DLD1 (cell line): ENCODE measurements around the gene GAS2.

Experiments
- in situ Hi-C: cut with HindIII; loops from 2 replicates; pipeline ENCODE4 v1.10.0; 2017; ENCODE audit warnings: low sequenced_read_pairs

Gene GAS2

GRCh38 chr11:22785251-22785650, 118.8 kb downstream of the GAS2 start:
- in situ Hi-C loops, result no loop called here

GRCh38 chr11:22786475-22786874, 120.1 kb downstream of the GAS2 start:
- in situ Hi-C loops, result no loop called here

- in situ Hi-C loops, result no loop called here
Measured at GRCh38 chr11:22787055-22787454, 120.6 kb downstream of the GAS2 start.

GRCh38 chr11:22787551-22788162, 121.2 kb downstream of the GAS2 start:
- in situ Hi-C loops, result no loop called here

GRCh38 chr11:22792497-22792896, 126.1 kb downstream of the GAS2 start:
- in situ Hi-C loops, result no loop called here

GRCh38 chr11:22795914-22796313, 129.5 kb downstream of the GAS2 start:
- in situ Hi-C loops, result no loop called here

- in situ Hi-C loops, result no loop called here
Measured at GRCh38 chr11:22797047-22797446, 130.6 kb downstream of the GAS2 start.

GRCh38 chr11:22798901-22799300, 132.5 kb downstream of the GAS2 start:
- in situ Hi-C loops, result no loop called here

- in situ Hi-C loops, result no loop called here
Measured at GRCh38 chr11:22800482-22800881, 134.1 kb downstream of the GAS2 start.

GRCh38 chr11:22802861-22803260, 136.4 kb downstream of the GAS2 start:
- in situ Hi-C loops, result no loop called here

GRCh38 chr11:22807391-22807790, 141.0 kb downstream of the GAS2 start:
- in situ Hi-C loops, result no loop called here

GRCh38 chr11:22807855-22808570, 141.6 kb downstream of the GAS2 start:
- in situ Hi-C loops, result no loop called here

- in situ Hi-C loops, result no loop called here
Measured at GRCh38 chr11:22808571-22809197, 142.3 kb downstream of the GAS2 start.

GRCh38 chr11:22809893-22810292, 143.5 kb downstream of the GAS2 start:
- in situ Hi-C loops, result no loop called here

GRCh38 chr11:22822203-22822602, 155.8 kb downstream of the GAS2 start:
- in situ Hi-C loops, result no loop called here

- in situ Hi-C loops, result no loop called here
Measured at GRCh38 chr11:22828373-22828772, 162.0 kb downstream of the GAS2 start.

GRCh38 chr11:22829231-22830081, 163.0 kb downstream of the GAS2 start, which contains the start of gene SVIP:
TSS of gene SVIP (minus strand) at chr11:22829801. CDS start at chr11:22829748, 53 bp downstream.
- in situ Hi-C loops, result no loop called here

GRCh38 chr11:22830082-22830414, 163.6 kb downstream of the GAS2 start:
- in situ Hi-C loops, result no loop called here

GRCh38 chr11:22832315-22833015, 166.1 kb downstream of the GAS2 start:
- in situ Hi-C loops, result no loop called here

GRCh38 chr11:22846726-22847125, 180.3 kb downstream of the GAS2 start:
- in situ Hi-C loops, result no loop called here

- in situ Hi-C loops, result no loop called here
Measured at GRCh38 chr11:22851477-22851876, 185.1 kb downstream of the GAS2 start.
